Ishikawa (cell line): ENCODE results near the gene ATP9A.

Experiments
- CEBPB ChIP-seq: IDR thresholded peaks from 2 replicates; pipeline ENCODE4 v1.6.1; 2012
- CREB1 ChIP-seq: IDR thresholded peaks from 2 replicates; pipeline ENCODE4 v1.6.1; 2012; ENCODE audit warnings: low read depth
- EGR1 ChIP-seq: IDR thresholded peaks from 2 replicates; pipeline ENCODE4 v1.6.1; 2012
- EP300 ChIP-seq: IDR thresholded peaks from 2 replicates; pipeline ENCODE4 v1.6.1; 2012; ENCODE audit warnings: borderline replicate concordance
- FOXM1 ChIP-seq: IDR thresholded peaks from 2 replicates; pipeline ENCODE4 v1.6.1; 2012; ENCODE audit warnings: low read depth, borderline replicate concordance
- NFIC ChIP-seq: IDR thresholded peaks from 2 replicates; pipeline ENCODE4 v1.6.1; 2012
- RAD21 ChIP-seq: IDR thresholded peaks from 2 replicates; pipeline ENCODE4 v1.6.1; 2012; ENCODE audit warnings: low read depth
- TAF1 ChIP-seq: IDR thresholded peaks from 2 replicates; pipeline ENCODE4 v1.6.1; 2012; ENCODE audit warnings: low read depth, mild to moderate bottlenecking
- TCF12 ChIP-seq: IDR thresholded peaks from 2 replicates; pipeline ENCODE4 v1.6.1; 2012; ENCODE audit warnings: low read depth
- TEAD4 ChIP-seq: IDR thresholded peaks from 2 replicates; pipeline ENCODE4 v1.6.1; 2012
- YY1 ChIP-seq: IDR thresholded peaks from 2 replicates; pipeline ENCODE4 v1.6.1; 2012; ENCODE audit warnings: low read depth
- ZBTB7A ChIP-seq: IDR thresholded peaks from 2 replicates; pipeline ENCODE4 v1.6.1; 2012; ENCODE audit warnings: low read depth
- TF ChIP-seq, protein P1 (sequence below): IDR thresholded peaks from 2 replicates; pipeline ENCODE4 v1.6.1; 2012
- TF ChIP-seq, protein P2 (sequence below): IDR thresholded peaks from 2 replicates; pipeline ENCODE4 v1.6.1; 2012
- TF ChIP-seq, protein P3 (sequence below): IDR thresholded peaks from 2 replicates; pipeline ENCODE4 v1.6.1; 2012; ENCODE audit warnings: low read depth, mild to moderate bottlenecking

Gene ATP9A

DNA sequence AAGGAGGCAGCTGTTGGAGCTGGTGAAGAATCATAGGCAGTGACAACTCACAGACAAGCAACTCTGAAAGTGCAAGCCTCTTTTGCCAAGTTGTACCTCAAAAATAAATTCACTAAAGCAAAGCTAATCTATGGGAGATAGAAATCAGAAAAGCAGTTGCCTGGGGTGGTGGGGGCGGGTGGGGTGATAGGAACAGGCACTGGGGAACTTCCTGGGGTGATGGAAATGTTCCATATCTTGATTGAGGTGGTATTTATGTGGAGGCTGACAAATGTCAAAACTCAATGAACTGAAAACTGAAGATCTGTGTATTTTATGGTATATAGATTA lies 52.4 kb downstream of the ATP9A start:
- TF ChIP-seq TAF1, result no peak
- no peak for TF ChIP-seq TCF12
- TF ChIP-seq EP300, result no peak
- no peak for TF ChIP-seq FOXM1
- TF ChIP-seq, protein P1, sequence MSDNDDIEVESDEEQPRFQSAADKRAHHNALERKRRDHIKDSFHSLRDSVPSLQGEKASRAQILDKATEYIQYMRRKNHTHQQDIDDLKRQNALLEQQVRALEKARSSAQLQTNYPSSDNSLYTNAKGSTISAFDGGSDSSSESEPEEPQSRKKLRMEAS, result no peak
- TF ChIP-seq ZBTB7A, result no peak

DNA sequence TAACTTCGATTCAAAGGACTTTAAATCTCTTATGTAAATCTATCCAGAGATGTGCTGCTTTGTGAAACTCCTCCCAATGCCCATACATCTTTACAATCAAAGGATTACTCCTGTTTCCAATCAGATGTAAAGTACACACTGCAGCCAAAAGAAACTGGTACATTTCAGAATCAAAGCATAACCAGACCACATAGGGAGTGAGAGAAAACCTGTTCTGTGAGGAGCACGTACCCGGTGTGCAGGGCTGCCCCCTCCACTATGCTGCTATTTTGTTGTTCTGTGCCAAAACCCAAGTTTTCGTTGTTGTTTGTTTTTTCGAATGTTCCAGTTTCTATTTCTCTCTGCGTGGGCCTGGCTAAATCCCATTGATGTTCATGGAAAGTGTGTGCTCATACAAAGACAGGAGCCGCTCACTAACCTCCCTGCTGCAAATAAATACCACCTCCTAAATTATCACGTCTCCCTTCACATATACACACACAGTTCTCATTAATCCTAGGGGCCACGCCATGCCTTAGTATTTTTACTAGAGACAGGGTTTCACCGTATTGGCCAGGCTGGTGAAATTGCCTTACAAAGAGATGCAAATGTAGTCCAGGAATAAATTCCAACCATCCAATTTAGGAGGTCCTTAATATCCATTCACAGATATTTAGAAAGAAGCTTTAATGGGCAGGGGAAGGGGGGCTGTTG lies 52.9 kb downstream of the ATP9A start:
- TF ChIP-seq NFIC, result no peak
- TF ChIP-seq RAD21, result no peak
- TF ChIP-seq, protein P2, sequence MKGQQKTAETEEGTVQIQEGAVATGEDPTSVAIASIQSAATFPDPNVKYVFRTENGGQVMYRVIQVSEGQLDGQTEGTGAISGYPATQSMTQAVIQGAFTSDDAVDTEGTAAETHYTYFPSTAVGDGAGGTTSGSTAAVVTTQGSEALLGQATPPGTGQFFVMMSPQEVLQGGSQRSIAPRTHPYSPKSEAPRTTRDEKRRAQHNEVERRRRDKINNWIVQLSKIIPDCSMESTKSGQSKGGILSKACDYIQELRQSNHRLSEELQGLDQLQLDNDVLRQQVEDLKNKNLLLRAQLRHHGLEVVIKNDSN, result no peak
- TF ChIP-seq CEBPB, result no peak
- TF ChIP-seq EP300, result no peak
- no peak for TF ChIP-seq CREB1
- TF ChIP-seq, protein P1, result no peak
- TF ChIP-seq FOXM1, result no peak
- TF ChIP-seq TAF1, result no peak
- no peak for TF ChIP-seq TEAD4

DNA sequence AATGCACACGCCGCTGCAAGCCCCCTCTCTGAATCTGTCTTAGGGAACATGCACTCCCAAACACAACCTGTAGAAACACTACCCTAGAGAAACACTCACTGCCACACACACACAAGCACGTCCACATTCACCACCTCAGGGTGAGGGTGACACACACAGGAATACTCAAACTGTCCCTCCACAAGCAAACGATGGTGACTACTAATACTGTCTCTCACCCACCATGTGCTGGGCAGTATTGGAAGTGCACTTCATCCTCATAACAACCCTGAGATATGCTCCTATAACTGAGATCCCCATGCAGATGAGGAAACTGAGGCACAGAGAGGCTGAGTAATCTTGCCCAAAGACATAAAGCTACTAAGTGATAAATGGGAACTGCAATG lies 55.0 kb downstream of the ATP9A start:
- TF ChIP-seq TAF1, result no peak
- no peak for TF ChIP-seq RAD21
- TF ChIP-seq CREB1, result no peak
- TF ChIP-seq FOXM1, result no peak
- TF ChIP-seq EGR1, result no peak
- TF ChIP-seq ZBTB7A, result no peak
- no peak for TF ChIP-seq CEBPB
- no peak for TF ChIP-seq TEAD4

DNA sequence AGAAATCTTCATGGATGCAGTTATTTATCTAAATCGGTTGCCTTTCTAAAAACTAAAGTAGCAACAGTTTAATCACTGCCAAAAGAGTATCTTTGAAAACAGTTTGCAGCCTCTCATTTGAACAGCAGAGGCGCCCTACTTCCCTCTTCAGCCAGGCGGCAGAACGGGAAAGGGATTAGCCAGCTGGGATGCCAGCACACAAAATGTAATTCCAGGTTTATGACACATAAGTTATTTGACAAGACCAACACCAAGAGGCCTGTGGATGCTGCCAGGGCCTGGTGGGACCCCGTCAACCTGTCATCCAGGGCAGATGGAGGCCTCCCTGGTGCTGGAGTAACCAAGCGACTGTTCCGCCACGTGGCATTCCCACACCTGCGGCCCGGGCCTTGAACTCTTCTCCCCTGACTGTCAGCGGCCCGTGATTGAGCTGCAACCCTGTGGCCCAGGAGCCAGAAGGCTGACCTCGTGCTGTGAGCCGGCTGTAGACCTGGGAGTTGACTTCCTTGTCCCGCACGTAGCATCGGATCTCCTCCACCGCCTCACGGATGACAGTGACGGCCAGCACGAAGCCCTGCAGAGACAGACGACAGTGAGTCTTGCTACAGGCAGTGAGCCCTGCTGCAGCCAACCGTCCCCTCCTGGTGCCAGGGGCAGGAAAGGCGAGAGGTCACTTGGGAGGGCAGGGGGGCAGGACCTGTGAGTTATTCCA lies 55.5 kb downstream of the ATP9A start:
- TF ChIP-seq EP300, result no peak
- TF ChIP-seq TEAD4, result no peak
- TF ChIP-seq, protein P1, result no peak
- TF ChIP-seq, protein P2, result no peak
- no peak for TF ChIP-seq FOXM1
- TF ChIP-seq CREB1, result no peak
- TF ChIP-seq YY1, result no peak
- TF ChIP-seq TCF12, result no peak
- TF ChIP-seq, protein P3, sequence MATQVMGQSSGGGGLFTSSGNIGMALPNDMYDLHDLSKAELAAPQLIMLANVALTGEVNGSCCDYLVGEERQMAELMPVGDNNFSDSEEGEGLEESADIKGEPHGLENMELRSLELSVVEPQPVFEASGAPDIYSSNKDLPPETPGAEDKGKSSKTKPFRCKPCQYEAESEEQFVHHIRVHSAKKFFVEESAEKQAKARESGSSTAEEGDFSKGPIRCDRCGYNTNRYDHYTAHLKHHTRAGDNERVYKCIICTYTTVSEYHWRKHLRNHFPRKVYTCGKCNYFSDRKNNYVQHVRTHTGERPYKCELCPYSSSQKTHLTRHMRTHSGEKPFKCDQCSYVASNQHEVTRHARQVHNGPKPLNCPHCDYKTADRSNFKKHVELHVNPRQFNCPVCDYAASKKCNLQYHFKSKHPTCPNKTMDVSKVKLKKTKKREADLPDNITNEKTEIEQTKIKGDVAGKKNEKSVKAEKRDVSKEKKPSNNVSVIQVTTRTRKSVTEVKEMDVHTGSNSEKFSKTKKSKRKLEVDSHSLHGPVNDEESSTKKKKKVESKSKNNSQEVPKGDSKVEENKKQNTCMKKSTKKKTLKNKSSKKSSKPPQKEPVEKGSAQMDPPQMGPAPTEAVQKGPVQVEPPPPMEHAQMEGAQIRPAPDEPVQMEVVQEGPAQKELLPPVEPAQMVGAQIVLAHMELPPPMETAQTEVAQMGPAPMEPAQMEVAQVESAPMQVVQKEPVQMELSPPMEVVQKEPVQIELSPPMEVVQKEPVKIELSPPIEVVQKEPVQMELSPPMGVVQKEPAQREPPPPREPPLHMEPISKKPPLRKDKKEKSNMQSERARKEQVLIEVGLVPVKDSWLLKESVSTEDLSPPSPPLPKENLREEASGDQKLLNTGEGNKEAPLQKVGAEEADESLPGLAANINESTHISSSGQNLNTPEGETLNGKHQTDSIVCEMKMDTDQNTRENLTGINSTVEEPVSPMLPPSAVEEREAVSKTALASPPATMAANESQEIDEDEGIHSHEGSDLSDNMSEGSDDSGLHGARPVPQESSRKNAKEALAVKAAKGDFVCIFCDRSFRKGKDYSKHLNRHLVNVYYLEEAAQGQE, result no peak
- TF ChIP-seq TAF1, result no peak
- no peak; the same call in 1 of the 2 replicates for TF ChIP-seq RAD21
- no peak for TF ChIP-seq EGR1

DNA sequence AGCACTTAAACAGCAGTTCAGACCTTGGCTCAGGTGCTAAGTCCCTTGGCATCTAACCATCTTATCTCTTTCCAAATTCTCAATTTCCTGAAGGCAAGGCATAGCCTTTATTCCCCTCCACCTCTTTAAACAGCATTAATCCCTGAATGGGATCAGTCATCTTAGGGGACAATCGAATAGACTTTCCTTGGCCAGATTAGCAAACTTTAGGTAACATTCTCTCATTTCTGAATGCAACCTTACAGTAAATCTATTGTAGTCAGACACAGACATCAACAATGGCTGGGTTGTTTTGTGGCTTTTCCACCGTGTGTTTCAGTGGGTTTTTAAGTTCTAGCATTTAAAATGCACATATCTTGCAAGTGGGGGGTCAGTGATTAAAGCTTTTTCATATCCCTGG lies 56.8 kb downstream of the ATP9A start:
- TF ChIP-seq RAD21, result no peak
- TF ChIP-seq TCF12, result no peak
- no peak for TF ChIP-seq YY1
- TF ChIP-seq NFIC, result no peak
- TF ChIP-seq, protein P3, result no peak
- no peak for TF ChIP-seq ZBTB7A
